ENCODE data around the gene GAPVD1. TPM values are rescaled to one million over a fixed set of nuclear protein-coding genes. Genes with fewer than 3 reads are reported as not detected.

GAPVD1 gene
- total and polyA plus RNA-seq, 10 of the 15 experiments (the other 5 are each of a cell fraction or from before 2014, with no cell fraction given): 4.3 to 36.6 (median 25.9) TPM

DNA sequence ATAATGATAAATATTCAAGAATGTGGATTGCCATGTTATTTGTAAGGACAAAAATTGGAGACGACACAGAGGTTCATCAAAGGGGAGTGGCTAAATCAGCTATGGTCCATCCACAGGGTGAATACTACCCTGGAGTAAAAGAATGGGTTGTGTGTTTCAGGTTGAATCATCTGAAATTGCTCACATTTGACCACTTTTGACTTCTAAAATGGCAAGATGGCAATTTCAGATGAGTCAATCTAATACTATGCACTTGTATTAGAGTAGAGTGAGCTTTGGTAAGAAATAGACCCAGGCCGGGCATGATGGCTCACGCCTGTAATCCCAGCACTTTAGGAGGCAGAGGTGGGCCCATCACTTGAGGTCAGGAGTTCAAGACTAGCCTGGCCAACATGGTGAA, 131.8 kb downstream of the GAPVD1 start (continued):
- TF ChIP-seq MEF2B (IDR thresholded peaks at IDR 0.05; ENCODE audit: partially characterized antibody, poor library complexity, severe bottlenecking) (no peak), POLR2A (IDR thresholded peaks at IDR 0.05; ENCODE audit: low read depth, low read length) (no peak), YBX1 (IDR thresholded peaks at IDR 0.05) (no peak), ZZZ3 (IDR thresholded peaks at IDR 0.05; ENCODE audit: control insufficient read depth, insufficient read length, low read depth) (no peak), NFYA (IDR thresholded peaks at IDR 0.05; ENCODE audit: borderline replicate concordance, low read depth, low read length) (no peak), EED (IDR thresholded peaks at IDR 0.05; ENCODE audit: low read depth) (no peak)
- TF ChIP-seq, protein P1, sequence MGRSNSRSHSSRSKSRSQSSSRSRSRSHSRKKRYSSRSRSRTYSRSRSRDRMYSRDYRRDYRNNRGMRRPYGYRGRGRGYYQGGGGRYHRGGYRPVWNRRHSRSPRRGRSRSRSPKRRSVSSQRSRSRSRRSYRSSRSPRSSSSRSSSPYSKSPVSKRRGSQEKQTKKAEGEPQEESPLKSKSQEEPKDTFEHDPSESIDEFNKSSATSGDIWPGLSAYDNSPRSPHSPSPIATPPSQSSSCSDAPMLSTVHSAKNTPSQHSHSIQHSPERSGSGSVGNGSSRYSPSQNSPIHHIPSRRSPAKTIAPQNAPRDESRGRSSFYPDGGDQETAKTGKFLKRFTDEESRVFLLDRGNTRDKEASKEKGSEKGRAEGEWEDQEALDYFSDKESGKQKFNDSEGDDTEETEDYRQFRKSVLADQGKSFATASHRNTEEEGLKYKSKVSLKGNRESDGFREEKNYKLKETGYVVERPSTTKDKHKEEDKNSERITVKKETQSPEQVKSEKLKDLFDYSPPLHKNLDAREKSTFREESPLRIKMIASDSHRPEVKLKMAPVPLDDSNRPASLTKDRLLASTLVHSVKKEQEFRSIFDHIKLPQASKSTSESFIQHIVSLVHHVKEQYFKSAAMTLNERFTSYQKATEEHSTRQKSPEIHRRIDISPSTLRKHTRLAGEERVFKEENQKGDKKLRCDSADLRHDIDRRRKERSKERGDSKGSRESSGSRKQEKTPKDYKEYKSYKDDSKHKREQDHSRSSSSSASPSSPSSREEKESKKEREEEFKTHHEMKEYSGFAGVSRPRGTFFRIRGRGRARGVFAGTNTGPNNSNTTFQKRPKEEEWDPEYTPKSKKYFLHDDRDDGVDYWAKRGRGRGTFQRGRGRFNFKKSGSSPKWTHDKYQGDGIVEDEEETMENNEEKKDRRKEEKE (IDR thresholded peaks at IDR 0.05): no peak

DNA sequence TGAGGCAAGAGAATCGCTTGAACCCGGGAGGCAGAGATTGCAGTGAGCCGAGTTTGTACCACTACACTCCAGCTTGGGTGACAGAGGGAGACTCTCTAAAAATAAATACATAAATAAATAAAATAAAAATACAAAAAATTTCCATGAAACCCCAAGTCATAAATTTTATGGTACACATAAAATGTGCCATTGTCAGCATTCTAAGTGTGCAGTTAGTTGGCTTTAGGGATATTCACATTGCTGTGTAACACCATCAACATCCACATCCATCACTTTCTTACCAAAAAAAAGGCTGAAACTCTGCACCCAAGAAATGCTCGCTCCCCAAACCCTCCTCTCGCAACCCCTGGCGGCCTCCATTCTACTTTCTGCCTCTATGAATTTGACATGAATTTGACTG, 135.2 kb downstream of the GAPVD1 start:
- WGBS (ENCODE audit: insufficient coverage, insufficient replicate concordance, low lambda C conversion rate, missing lambda C conversion rate): 61% methylated on average over 6 of the region's 6 CpGs
- intact Hi-C loops (cut with micrococcal nuclease; ENCODE audit: unreplicated experiment): no loop called here
- Histone ChIP-seq H3K4me1 (ENCODE audit: control insufficient read depth, insufficient read depth, low read length) (no peaks in the 10 kb centered on the region), H3K4me3 (no peak overlapping the region), H3K36me3 (ENCODE audit: control insufficient read depth in 2 of 2, insufficient read depth in 2 of 2, low read length in 1 of 2) (no peaks in the 10 kb centered on the region), H3K4me2 (ENCODE audit: control insufficient read depth, insufficient read depth) (no peak overlapping the region), H3K79me2 (ENCODE audit: control insufficient read depth, insufficient read depth, low read length) (no peaks in the 10 kb centered on the region), H3K27me3 (replicated peaks in 1 of 2; ENCODE audit: control insufficient read depth in 2 of 2, insufficient read depth in 2 of 2, low read length in 1 of 2) (no peaks in the 10 kb centered on the region), H4K20me1 (ENCODE audit: control insufficient read depth, insufficient read depth) (no peaks in the 10 kb centered on the region), H2AFZ (ENCODE audit: control insufficient read depth, low read depth, low read length) (no peak overlapping the region), H3K9me3 (replicated peaks; ENCODE audit: control insufficient read depth, insufficient read depth, low read length) (no peaks in the 10 kb centered on the region), H3K27ac (ENCODE audit: control insufficient read depth, insufficient read depth) (no peak overlapping the region), H3K9ac (ENCODE audit: control insufficient read depth, insufficient read depth, low read length) (no peak overlapping the region)
- in situ Hi-C loops (cut with MboI): no loop called here
- no peak for ATAC-seq
- BruUV-seq (replicated peaks): no TSS peak
- ChIA-PET SMC1A (ENCODE audit: uncharacterized antibody, unreplicated experiment) (no interaction called here), CTCF (no interaction called here), RAD21 (ENCODE audit: unreplicated experiment) (no interaction called here), POLR2A (no interaction called here)
- no peak for FAIRE-seq
- DNase-seq (ENCODE audit: low read depth, low spot score): no peak
- no peak for TF ChIP-seq STAT3 (IDR thresholded peaks at IDR 0.05; ENCODE audit: low read depth, low read length)
- TF ChIP-seq RFX5 (IDR thresholded peaks at IDR 0.05; ENCODE audit: low read depth, low read length): no peak
- no peak for TF ChIP-seq GABPA (IDR thresholded peaks at IDR 0.05; ENCODE audit: low read depth)
- TF ChIP-seq, protein P2, sequence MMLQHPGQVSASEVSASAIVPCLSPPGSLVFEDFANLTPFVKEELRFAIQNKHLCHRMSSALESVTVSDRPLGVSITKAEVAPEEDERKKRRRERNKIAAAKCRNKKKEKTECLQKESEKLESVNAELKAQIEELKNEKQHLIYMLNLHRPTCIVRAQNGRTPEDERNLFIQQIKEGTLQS (IDR thresholded peaks at IDR 0.05; ENCODE audit: borderline replicate concordance, extremely low read depth, low read depth, low read length): no peak
- TF ChIP-seq MYB (IDR thresholded peaks at IDR 0.05; ENCODE audit: borderline replicate concordance, low read depth, low read length): no peak
- TF ChIP-seq BRCA1 (IDR thresholded peaks at IDR 0.05; ENCODE audit: low read depth, low read length): no peak
- TF ChIP-seq, protein P3, sequence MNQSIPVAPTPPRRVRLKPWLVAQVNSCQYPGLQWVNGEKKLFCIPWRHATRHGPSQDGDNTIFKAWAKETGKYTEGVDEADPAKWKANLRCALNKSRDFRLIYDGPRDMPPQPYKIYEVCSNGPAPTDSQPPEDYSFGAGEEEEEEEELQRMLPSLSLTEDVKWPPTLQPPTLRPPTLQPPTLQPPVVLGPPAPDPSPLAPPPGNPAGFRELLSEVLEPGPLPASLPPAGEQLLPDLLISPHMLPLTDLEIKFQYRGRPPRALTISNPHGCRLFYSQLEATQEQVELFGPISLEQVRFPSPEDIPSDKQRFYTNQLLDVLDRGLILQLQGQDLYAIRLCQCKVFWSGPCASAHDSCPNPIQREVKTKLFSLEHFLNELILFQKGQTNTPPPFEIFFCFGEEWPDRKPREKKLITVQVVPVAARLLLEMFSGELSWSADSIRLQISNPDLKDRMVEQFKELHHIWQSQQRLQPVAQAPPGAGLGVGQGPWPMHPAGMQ (IDR thresholded peaks at IDR 0.05; ENCODE audit: borderline replicate concordance): no peak
- TF ChIP-seq, protein P1 (IDR thresholded peaks at IDR 0.05): no peak
- no peak for TF ChIP-seq RCOR1 (conservative IDR thresholded peaks at IDR 0.05; ENCODE audit: low read depth, low read length)
- no peak for TF ChIP-seq NFYA (IDR thresholded peaks at IDR 0.05; ENCODE audit: borderline replicate concordance, low read depth, low read length)

Measured in GM12878 (cell line).